K562 (cell line): ENCODE measurements around the gene CDT1. TPM values are rescaled to one million over a fixed set of nuclear protein-coding genes. Genes with fewer than 3 reads are reported as not detected.
A peak's percentile ranks its signal among the peaks of the same experiment; 100 is the strongest.

ENCODE experiments used
- ATAC-seq: fragments of 200-7000 bp; cut with Tn5 transposase; 3 replicates; pipeline ENCODE4 v1.9.1; 2020; ENCODE audit warnings: moderate library complexity
- BruUV-seq: library from RNA; stranded (reverse); fragments of 400-500 nt; replicated peaks from 2 replicates; lab custom pipeline; 2021; lab: Mats Ljungman, UMichigan
- CTCF ChIA-PET: fragments of 300-600 bp; formaldehyde crosslinking; extraction: SDS; loops from one replicate; lab custom pipeline; 2021; ENCODE audit warnings: low intra/inter-chr PET ratio; lab: Yijun Ruan, JAX
- POLR2A ChIA-PET: fragments of 300-600, 350-650 bp; sonication (Branson Sonifier 250); formaldehyde crosslinking; extraction: SDS; loops from one replicate; lab custom pipeline; 2021; ENCODE audit warnings: antibody characterized with exemption, inconsistent platforms; lab: Yijun Ruan, JAX
- DNase-seq, 4 experiments: peaks; one replicate each; pipeline versions ENCODE4 v3.0.0 to v3.0.0-alpha.2; 2011 to 2018; ENCODE audit warnings: low spot score in 3 of 4, mixed read lengths in 3 of 4; ENCODE audit errors: extremely low read depth in 1 of 4
- FAIRE-seq: peaks from 2 replicates; lab custom pipeline; 2011; peaks lifted over from hg19 to GRCh38; lab: Jason Lieb, UNC
- H2AFZ ChIP-seq: 2 replicates; pipeline ENCODE4 v1.6.0; 2011; ENCODE audit warnings: low read depth, low read length, control low read depth, inconsistent platforms
- H3K27ac ChIP-seq: fragments of 200-600 bp; 3 replicates; pipeline ENCODE4 v1.8.0; 2011; ENCODE audit warnings: low read depth, mild to moderate bottlenecking, control low read depth, inconsistent platforms, low read length, moderate library complexity, mixed read lengths; ENCODE audit errors: extremely low read depth
- H3K27me3 ChIP-seq, 2 experiments: fragments of 300-600 bp in 1 of 2; 2 replicates in 1 of 2; 3 replicates in 1 of 2; pipeline versions ENCODE4 v1.6.0 to v1.8.0; 2011; ENCODE audit warnings: inconsistent platforms in 2 of 2, low read length in 2 of 2, mild to moderate bottlenecking in 1 of 2, mixed read lengths in 1 of 2, moderate library complexity in 1 of 2; ENCODE audit not compliant: control insufficient read depth in 2 of 2, insufficient read depth in 2 of 2
- H3K36me3 ChIP-seq: fragments of 300-600 bp; 3 replicates; pipeline ENCODE4 v1.8.0; 2011; ENCODE audit warnings: mild to moderate bottlenecking, low read length, inconsistent platforms; ENCODE audit not compliant: control insufficient read depth, insufficient read depth
- H3K4me1 ChIP-seq, 2 experiments: fragments of 200-600 bp in 1 of 2; replicated peaks in 1 of 2; 2 replicates in 1 of 2; 3 replicates in 1 of 2; pipeline versions ENCODE4 v1.5.1 to v1.8.0; 2011; ENCODE audit warnings: inconsistent platforms in 2 of 2, low read length in 2 of 2, mild to moderate bottlenecking in 1 of 2, mixed read lengths in 1 of 2, moderate library complexity in 1 of 2; ENCODE audit not compliant: control insufficient read depth in 2 of 2, insufficient read depth in 2 of 2
- H3K4me2 ChIP-seq: 2 replicates; pipeline ENCODE4 v1.6.1; 2011; ENCODE audit warnings: low read length, control low read depth, inconsistent platforms, mixed read lengths; ENCODE audit not compliant: insufficient read depth
- H3K4me3 ChIP-seq: fragments of 200-600 bp; sonication (generic), shearing (Covaris generic); 2 replicates; pipeline ENCODE4 v1.5.1; 2016; ENCODE audit warnings: control low read depth, inconsistent platforms
- H3K79me2 ChIP-seq: fragments of 200-600 bp; 3 replicates; pipeline ENCODE4 v1.8.0; 2011; ENCODE audit warnings: low read length, inconsistent platforms; ENCODE audit not compliant: control insufficient read depth, insufficient read depth
- H3K9ac ChIP-seq, 2 experiments: 2 replicates each; pipeline versions ENCODE4 v1.6.0 to v1.6.1; 2011; ENCODE audit warnings: low read depth in 2 of 2, low read length in 2 of 2, control low read depth in 1 of 2, inconsistent platforms in 1 of 2, mild to moderate bottlenecking in 1 of 2, mixed read lengths in 1 of 2; ENCODE audit not compliant: insufficient read depth in 1 of 2
- H3K9me1 ChIP-seq: one replicate; pipeline ENCODE4 v1.6.0; 2011; ENCODE audit warnings: inconsistent platforms, mild to moderate bottlenecking, low read length, moderate library complexity; ENCODE audit not compliant: control insufficient read depth, insufficient read depth
- H3K9me3 ChIP-seq: replicated peaks from 2 replicates; pipeline ENCODE4 v1.5.1; 2011; ENCODE audit warnings: low read depth, low read length, inconsistent platforms; ENCODE audit not compliant: control insufficient read depth, insufficient read depth
- H4K20me1 ChIP-seq: replicated peaks from 2 replicates; pipeline ENCODE4 v1.6.1; 2011; ENCODE audit warnings: low read length, inconsistent platforms, mixed read lengths; ENCODE audit not compliant: control insufficient read depth, insufficient read depth
- BCOR ChIP-seq: fragments of 450-650 bp; IDR thresholded peaks from 2 replicates; pipeline ENCODE4 v1.6.1; 2016
- CREB3L1 ChIP-seq: fragments of 450-650 bp; IDR thresholded peaks from 2 replicates; pipeline ENCODE4 v1.6.1; 2014; ENCODE audit warnings: low read depth, mild to moderate bottlenecking, moderate library complexity, borderline replicate concordance
- CTCF ChIP-seq, 3 experiments: IDR thresholded peaks in 2 of 3; conservative IDR thresholded peaks in 1 of 3; 2 replicates each; pipeline ENCODE4 v1.5.1; 2011 to 2012; ENCODE audit warnings: low read length in 3 of 3, mild to moderate bottlenecking in 3 of 3, control low read depth in 2 of 3, improper control_type of control experiment in 1 of 3, inconsistent platforms in 1 of 3, low read depth in 1 of 3, mixed read lengths in 1 of 3, moderate library complexity in 1 of 3; ENCODE audit not compliant: insufficient read depth in 2 of 3
- E2F6 ChIP-seq, 2 experiments: IDR thresholded peaks; 2 replicates each; pipeline ENCODE4 v1.6.1; 2011; ENCODE audit warnings: borderline replicate concordance in 1 of 2, control low read depth in 1 of 2, low read depth in 1 of 2, low read length in 1 of 2, mild to moderate bottlenecking in 1 of 2, mixed read lengths in 1 of 2, moderate library complexity in 1 of 2; ENCODE audit not compliant: insufficient read depth in 1 of 2, insufficient read length in 1 of 2, poor library complexity in 1 of 2, severe bottlenecking in 1 of 2; ENCODE audit errors: extremely low read depth in 1 of 2
- GTF2A2 ChIP-seq: IDR thresholded peaks from 2 replicates; pipeline ENCODE4 v1.6.1; 2016; ENCODE audit warnings: mild to moderate bottlenecking, missing genetic modification characterization, missing compliant biosample characterization
- HDAC1 ChIP-seq, 2 experiments: fragments of 450-650 bp; IDR thresholded peaks; 2 replicates each; pipeline ENCODE4 v1.6.1; 2016 to 2017; ENCODE audit warnings: inconsistent platforms in 1 of 2, mild to moderate bottlenecking in 1 of 2, moderate library complexity in 1 of 2
- PURB ChIP-seq: sonication (generic); formaldehyde crosslinking; IDR thresholded peaks from 2 replicates; pipeline ENCODE4 v1.9.0; 2021; ENCODE audit warnings: low read depth, mild to moderate bottlenecking, missing genetic modification reagents
- TAF1 ChIP-seq: IDR thresholded peaks from 2 replicates; pipeline ENCODE4 v1.6.1; 2011; ENCODE audit warnings: mild to moderate bottlenecking, low read length, moderate library complexity; ENCODE audit not compliant: insufficient read depth, control insufficient read depth, severe bottlenecking; ENCODE audit errors: extremely low read depth
- TFAP4 ChIP-seq: sonication (generic); formaldehyde crosslinking; IDR thresholded peaks from 2 replicates; pipeline ENCODE4 v1.8.0; 2022; ENCODE audit warnings: missing genetic modification reagents, mild to moderate bottlenecking, moderate library complexity, borderline replicate concordance
- XRCC5 ChIP-seq: fragments of 200-400 bp; formaldehyde crosslinking; IDR thresholded peaks from 2 replicates; pipeline ENCODE4 v1.6.1; 2017; ENCODE audit warnings: low read depth, mild to moderate bottlenecking, low read length
- YY1 ChIP-seq, 3 experiments: IDR thresholded peaks; 2 replicates each; pipeline ENCODE4 v1.6.1; 2011; ENCODE audit warnings: low read length in 2 of 3, mild to moderate bottlenecking in 2 of 3, moderate library complexity in 2 of 3, borderline replicate concordance in 1 of 3, control low read depth in 1 of 3, low read depth in 1 of 3; ENCODE audit not compliant: insufficient read depth in 3 of 3, insufficient replicate concordance in 2 of 3, control insufficient read depth in 1 of 3, insufficient read length in 1 of 3; ENCODE audit errors: extremely low read depth in 1 of 3
- ZC3H4 ChIP-seq: sonication (generic); formaldehyde crosslinking; IDR thresholded peaks from 2 replicates; pipeline ENCODE4 v1.9.0; 2021; ENCODE audit warnings: missing genetic modification reagents, borderline replicate concordance
- ZFP1 ChIP-seq: fragments of 450-650 bp; formaldehyde crosslinking; IDR thresholded peaks from 2 replicates; pipeline ENCODE4 v1.4.0; 2020; ENCODE audit warnings: mild to moderate bottlenecking, mixed read lengths
- WGBS: fragments of 100-300 bp; shearing (Covaris generic); methylation state at CpG from one replicate; pipeline ENCODE4 v1.1.6; 2016; ENCODE audit warnings: low coverage, mixed read lengths; ENCODE audit not compliant: insufficient coverage; ENCODE audit errors: missing lambda C conversion rate; 5-methylcytosine and 5-hydroxymethylcytosine counted together
- in situ Hi-C: fragments of 300-500 bp; cut with MboI; formaldehyde crosslinking; loops from 4 replicates; pipeline ENCODE4 v1.15.0; 2018; ENCODE audit warnings: inconsistent platforms, mixed read lengths
- intact Hi-C: fragments of 100-400 bp; cut with micrococcal nuclease; formaldehyde crosslinking; loops from 2 replicates; pipeline ENCODE4 v1.14.2; 2022
- polyA plus RNA-seq, 8 experiments: library from polyadenylated mRNA; depleted of rRNA in 4 of 8; stranded (reverse) in 5 of 8; unstranded in 3 of 8; fragments of >200 nt; fragmentation: Nextera tagmentation in 2 of 8; fragmentation: Illumina TruSeq in 1 of 8; extraction: Ambion mirVana in 2 of 8; extraction: Trizol in 1 of 8; gene quantifications; 2 replicates each; pipeline versions ENCODE4 v1.2.1 to v1.2.3, GENCODE V29; 2011 to 2014; ENCODE audit warnings: inconsistent platforms in 1 of 8, missing spikeins in 1 of 8
- total RNA-seq, 7 experiments: library from RNA; depleted of rRNA in 6 of 7; stranded (reverse); fragments of >200 nt in 6 of 7; fragmentation: Illumina TruSeq in 2 of 7; extraction: Trizol in 2 of 7; gene quantifications; 2 replicates each; pipeline versions ENCODE4 v1.2.1 to v1.2.3, GENCODE V29; 2011 to 2021; ENCODE audit warnings: low replicate concordance in 1 of 7

CDT1 gene
- total and polyA plus RNA-seq, 9 of the 15 experiments (the other 6 are each of a cell fraction or from before 2014, with no cell fraction given): 0.92 to 178 (median 14.2) TPM

GRCh38 chr16:88857728-88858339 is 54.2 kb downstream of the CDT1 start:
- Histone ChIP-seq H3K9me1 (peaks cover 6% of the 10 kb centered on the region), H3K9ac (peak overlapping the region; percentile 73 to 95), H3K27ac (peak overlapping the region; percentile 21; the same call in 2 of the 3 replicates), H3K27me3 (no peaks in the 10 kb centered on the region), H3K4me2 (peak overlapping the region; percentile 92), H2AFZ (peak overlapping the region; percentile 69; the same call in 1 of the 2 replicates), H3K4me3 (peak overlapping the region; percentile 69), H3K9me3 (no peaks in the 10 kb centered on the region), H3K79me2 (peaks cover 23% of the 10 kb centered on the region), H3K4me1 (peaks cover 8 to 48% of the 10 kb centered on the region in 2 experiments), H3K36me3 (peaks cover 47% of the 10 kb centered on the region; the same call in 2 of the 3 replicates), H4K20me1 (no peaks in the 10 kb centered on the region; the same call in 1 of the 2 replicates)
- intact Hi-C loops (loop anchor here (2.0 kb wide), 1 partner anchor 45 kb away; no protein-coding TSS in a partner anchor), in situ Hi-C loops (no loop called here)
- FAIRE-seq (peak; percentile 96), DNase-seq (peak; percentile 70 to 89 (median 76)), ATAC-seq (peak; percentile 85)
- POLR2A ChIA-PET: interaction anchor here (0.6 to 2.0 kb wide), 11 partner anchors 8 to 319 kb away, joined by 3 to 10 read pairs (median 4); partner anchors contain the start of genes MVD and PABPN1L
- BruUV-seq: no TSS peak
- CTCF ChIA-PET: interaction anchor here (1.4 to 1.5 kb wide), 2 partner anchors 46 to 120 kb away, joined by 4 to 5 read pairs; partner anchors contain the start of gene APRT
- 13% methylated on average over 12 of the region's 12 CpGs for WGBS
- TF ChIP-seq ZFP1 (CRISPR knock-in tag) (no peak), PURB (CRISPR knock-in tag) (no peak), CREB3L1 (0 out of 2 replicates have a peak, but pooled peaks have one; percentile 15), XRCC5 (peak; percentile 57), ZC3H4 (no peak), CTCF (IDR thresholded peaks at IDR 0.05 in 2 of 3, conservative IDR thresholded peaks at IDR 0.05 in 1 of 3; ENCODE audit: insufficient read depth in 2 of 3, low read depth in 1 of 3, low read length in 3 of 3) (peak; percentile 79 to 89 (median 85)), GTF2A2 (tag) (no peak), TFAP4 (CRISPR knock-in tag) (peak; percentile 40; the same call in 1 of the 2 replicates), HDAC1 (IDR thresholded peaks at IDR 0.05) (peak in 1 of 2 experiments; percentile 42; a peak in 1 of 4 replicates), BCOR (no peak), E2F6 (IDR thresholded peaks at IDR 0.05; ENCODE audit: borderline replicate concordance in 1 of 2, extremely low read depth in 1 of 2, insufficient read depth in 1 of 2, insufficient read length in 1 of 2, low read depth in 1 of 2, low read length in 1 of 2, poor library complexity in 1 of 2, severe bottlenecking in 1 of 2) (peak in 1 of 2 experiments; percentile 13), TAF1 (no peak), YY1 (IDR thresholded peaks at IDR 0.05; ENCODE audit: borderline replicate concordance in 1 of 3, control insufficient read depth in 1 of 3, extremely low read depth in 1 of 3, insufficient read depth in 3 of 3, insufficient read length in 1 of 3, insufficient replicate concordance in 2 of 3, low read depth in 1 of 3, low read length in 2 of 3) (peak in 1 of 3 experiments; percentile 56)
